Stimulated activated CD8-positive, alpha-beta memory T cell treated with anti-CD3 and anti-CD28 coated beads, Interleukin-12 subunit alpha, Interleukin-12 subunit beta, amount 100 ng/mL, for 24 hours (primary cell): Measurements from ENCODE around the gene CCDC6.
A peak's percentile ranks its signal among the peaks of the same experiment; 100 is the strongest.
"Not testable (repeated sequence)": the region's sequence is repeated elsewhere in the genome, so short reads cannot be mapped to it uniquely, and the experiment has no call there.

ENCODE experiments used
- DNase-seq: peaks from one replicate; pipeline ENCODE4 v3.0.0-alpha.2; 2020; ENCODE audit errors: extremely low read depth

The CCDC6 gene

GRCh38 chr10:59880971-59881510, 25.3 kb downstream of the CCDC6 start:
- peak; percentile 46 for DNase-seq

DNA sequence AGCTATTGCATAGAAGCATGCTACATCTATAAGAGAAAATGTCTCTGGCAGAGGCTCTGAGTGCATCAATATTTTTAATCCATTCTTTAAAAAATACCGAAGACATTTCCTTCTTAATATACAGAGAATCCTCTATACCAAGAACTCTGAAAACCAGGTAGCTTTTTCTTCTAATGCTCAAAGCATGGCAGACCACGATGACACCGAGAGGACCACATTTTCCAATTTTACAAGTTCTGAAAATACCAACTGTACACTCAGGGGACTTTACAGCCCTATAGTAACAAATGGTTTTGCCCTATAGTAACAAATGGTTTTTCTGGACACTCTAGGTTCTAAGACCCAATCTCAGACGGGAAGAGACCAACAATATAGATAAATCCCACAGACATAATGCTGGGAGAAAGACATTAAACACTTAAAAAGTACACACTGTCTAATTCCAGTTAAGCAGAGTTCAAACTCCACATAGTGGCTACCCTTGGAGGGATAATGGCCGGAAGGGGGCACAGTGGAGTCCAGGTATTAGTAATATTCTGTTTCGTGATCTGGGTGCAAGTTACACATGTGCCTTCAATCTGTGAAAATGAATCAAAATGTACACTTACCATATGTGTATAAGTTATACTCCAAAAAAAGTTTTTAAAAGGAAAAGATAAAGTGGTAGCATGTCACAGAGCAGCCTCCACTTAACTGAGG, 26.2 kb downstream of the CCDC6 start:
- DNase-seq = no peak

DNA sequence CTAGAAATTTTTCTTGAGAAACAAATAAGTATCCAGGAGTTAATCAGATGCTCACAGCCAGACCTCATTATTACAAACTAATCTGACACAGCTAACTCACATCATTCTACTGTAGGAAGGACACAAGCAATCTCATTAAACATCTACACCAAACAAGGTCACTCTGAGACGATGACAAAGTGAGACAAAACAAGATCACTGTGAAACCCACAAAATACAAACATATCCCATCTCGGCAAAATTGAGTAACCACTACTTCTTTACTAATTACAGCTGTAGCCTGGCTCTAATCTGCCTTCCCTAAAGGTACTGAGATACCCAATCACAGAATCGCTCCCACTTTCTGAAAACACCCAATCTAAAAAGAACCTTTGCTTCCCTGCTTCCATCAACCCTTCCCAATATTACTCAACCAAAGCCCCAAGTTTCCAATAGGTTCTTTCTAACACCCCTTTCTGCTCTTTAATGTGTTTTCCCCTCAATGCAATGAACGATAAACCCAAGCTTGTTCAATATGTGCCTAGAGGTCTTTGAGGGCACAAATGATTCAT, 26.9 kb downstream of the CCDC6 start:
- DNase-seq = no peak

DNA sequence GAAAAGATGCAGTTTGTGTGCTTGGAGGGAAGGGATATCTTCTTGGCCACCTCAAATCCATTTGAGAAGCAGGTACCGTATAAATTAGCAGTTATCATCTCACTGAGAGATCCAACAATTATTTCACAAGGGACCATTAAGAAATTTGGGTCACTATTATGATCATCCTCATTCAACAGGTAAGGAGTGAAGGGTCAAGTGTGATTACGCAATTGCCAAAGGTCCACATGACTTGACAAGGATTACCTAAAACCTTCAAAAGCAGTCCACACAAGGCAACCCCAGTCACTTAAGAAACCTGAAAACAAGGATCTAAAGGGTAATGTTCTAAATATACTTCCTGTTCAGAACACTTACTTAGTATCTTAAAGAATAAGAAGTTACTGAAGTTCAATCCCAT, 27.4 kb downstream of the CCDC6 start:
- no peak for DNase-seq

GRCh38 chr10:59878289-59878688, 28.1 kb downstream of the CCDC6 start:
- no peak for DNase-seq

DNA sequence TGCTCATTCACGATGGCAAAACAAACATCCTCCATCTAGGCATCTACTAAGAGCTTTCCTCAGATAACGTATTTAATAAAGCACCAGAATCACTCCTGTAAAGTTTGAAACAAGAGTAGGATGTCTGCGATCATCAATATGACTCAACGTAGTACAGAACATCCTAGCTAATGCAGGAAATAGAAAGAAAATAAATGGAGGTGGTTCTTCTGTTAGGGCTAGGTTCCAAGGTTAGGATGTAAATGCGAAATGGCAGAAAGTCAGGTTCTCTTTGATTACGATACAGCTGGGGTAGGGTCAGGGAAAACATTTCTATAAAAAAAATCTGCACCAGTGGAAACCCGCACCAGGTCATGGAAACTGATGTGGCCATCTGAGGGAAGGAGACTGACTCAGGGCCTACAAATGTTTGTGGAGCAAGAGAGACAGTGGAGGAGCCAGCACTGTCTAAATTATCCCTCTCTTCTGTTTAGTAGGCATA, 29.1 kb downstream of the CCDC6 start:
- no peak for DNase-seq

GRCh38 chr10:59876695-59877094, 29.7 kb downstream of the CCDC6 start:
- no peak for DNase-seq

GRCh38 chr10:59876208-59876607, 30.1 kb downstream of the CCDC6 start:
- DNase-seq = not testable (repeated sequence)

GRCh38 chr10:59873896-59874295, 32.5 kb downstream of the CCDC6 start:
- no peak for DNase-seq

DNA sequence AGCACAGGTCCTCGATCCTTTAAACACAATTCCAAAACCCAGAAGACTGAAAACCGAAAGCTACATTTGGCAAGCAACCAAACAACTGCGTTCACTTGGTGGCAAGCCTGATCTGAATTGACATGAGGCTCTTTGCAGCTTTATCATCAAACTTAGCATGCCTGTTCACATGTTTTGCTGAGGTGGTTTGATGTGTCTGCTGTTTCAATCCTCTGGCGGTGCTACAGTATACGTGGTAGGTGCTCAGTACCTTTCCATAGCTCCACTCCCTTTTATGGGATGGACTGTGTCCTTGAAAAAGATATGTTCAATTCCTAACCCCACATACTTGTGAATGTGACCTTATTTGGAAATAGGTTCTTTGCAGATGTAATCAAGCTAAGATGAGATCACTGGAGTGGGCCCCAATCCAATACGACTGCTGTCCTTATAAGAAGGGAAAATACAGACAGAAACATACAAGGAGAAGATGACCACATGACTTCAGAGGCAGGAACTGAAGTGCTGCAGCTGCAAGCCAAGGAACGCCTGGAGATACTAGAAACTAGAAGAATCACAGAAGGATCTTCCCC, 33.4 kb downstream of the CCDC6 start:
- DNase-seq = no peak

DNA sequence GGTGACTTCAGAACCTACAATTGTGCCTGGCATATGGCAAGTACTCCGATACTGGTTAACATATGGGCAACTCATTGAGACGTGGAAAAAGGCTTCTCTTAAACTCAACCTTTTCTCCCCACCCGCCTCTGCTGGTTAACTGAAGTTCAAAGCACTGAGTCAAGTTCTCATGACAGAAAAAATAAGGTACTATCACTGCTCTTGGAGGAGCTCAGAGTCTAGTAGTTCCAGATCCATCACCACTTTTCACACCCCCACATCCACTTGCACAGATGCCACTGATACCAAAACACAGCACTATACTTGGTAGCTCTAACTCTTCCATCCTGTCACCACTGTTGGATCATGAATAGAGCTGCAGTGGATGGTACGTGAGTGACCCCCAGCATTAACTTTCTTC, 36.2 kb downstream of the CCDC6 start:
- no peak for DNase-seq

DNA sequence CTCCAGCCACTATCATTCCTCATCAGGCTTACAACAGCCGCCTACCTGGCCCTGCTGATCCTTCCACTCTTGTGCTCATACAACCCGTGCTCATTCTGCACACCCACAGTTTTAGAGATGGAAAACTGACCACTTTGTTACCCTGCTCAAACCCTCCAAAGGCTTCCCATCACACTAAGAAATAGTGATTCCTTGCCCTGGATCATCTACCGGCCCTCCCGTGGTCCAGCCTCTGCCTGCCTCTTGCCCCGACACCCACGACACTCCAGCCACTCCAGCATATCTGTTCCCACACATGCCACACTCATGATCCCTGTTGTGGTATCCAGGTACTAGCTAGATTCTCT, 36.8 kb downstream of the CCDC6 start:
- no peak for DNase-seq

- DNase-seq = no peak
These were observed 37.4 kb downstream of the CCDC6 start for GRCh38 chr10:59868696-59869593.

- DNase-seq = no peak
These were observed 38.8 kb downstream of the CCDC6 start for GRCh38 chr10:59867590-59867989.

DNA sequence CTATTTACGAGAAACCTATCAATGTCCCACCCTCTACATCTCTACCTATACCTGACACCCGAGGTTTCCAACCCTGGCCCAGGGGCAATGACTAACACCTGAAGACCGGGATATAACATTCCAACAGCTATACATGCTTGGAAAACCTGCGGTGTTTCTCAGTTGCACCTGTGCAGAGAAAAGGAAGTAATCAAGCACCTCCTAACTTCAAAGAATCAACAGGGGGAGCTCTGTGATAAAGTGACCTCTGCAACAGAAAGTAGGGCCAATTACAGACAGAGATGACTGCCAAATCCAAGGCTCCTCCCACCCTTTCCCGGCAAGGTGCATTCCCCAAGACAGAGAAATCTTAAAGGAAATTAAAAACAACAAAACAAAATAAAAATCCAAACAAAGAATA, 41.3 kb downstream of the CCDC6 start:
- DNase-seq = no peak

- DNase-seq = no peak
These were observed 42.0 kb downstream of the CCDC6 start for GRCh38 chr10:59864141-59864962.

DNA sequence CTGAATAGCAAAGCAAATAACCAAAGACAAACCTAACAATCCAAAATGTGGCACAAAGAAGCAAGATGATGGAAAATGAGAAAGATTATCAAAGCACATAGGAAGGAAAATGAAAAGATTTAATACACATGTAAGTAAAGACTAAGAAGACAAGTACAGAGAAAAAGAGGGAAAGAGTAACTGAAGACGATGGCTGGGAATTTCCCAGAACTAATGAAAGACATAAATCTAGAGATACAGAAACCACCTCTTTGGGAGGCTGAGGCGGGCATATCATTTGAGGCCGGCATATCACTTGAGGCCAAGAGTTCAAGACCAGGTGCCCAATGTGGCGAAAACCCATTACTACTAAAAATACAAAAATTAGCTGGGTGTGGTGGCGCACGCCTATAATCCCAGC, 46.8 kb downstream of the CCDC6 start:
- DNase-seq = no peak

- no peak for DNase-seq
These were observed 48.4 kb downstream of the CCDC6 start for GRCh38 chr10:59857921-59858320.

GRCh38 chr10:59857049-59857448, 49.3 kb downstream of the CCDC6 start:
- no peak for DNase-seq

DNA sequence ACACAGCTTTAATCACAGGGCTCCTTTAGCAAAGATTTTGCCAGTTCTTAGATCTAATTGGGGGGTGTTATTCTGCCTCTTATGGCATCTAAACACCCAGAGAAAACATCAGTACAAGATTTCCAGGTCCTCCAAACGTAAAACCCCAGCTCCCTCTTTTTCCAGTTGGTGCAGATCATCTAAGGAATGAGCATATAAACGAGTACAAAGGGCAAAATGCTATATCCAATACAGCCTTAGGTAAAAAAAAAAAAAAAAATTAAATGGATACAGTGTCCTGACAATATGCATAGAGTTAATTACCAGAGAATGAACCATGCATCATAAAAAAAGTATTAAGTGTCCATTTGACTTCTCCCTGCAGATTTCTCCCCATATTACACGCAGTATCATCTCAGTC, 50.3 kb downstream of the CCDC6 start:
- no peak for DNase-seq

GRCh38 chr10:59854571-59854970, 51.8 kb downstream of the CCDC6 start:
- DNase-seq = no peak
